BLaER1 treated with 17β-estradiol and CSF1 and Interleukin-3, amounts not matched to agents 10 nM and 100 nM (cell line): ENCODE results near the gene CCDC159.

ENCODE experiments used
- H3K27ac ChIP-seq, 11 experiments: shearing (Covaris generic); formaldehyde crosslinking; 2 replicates each; pipeline ENCODE4 v1.8.1; 2022
- H3K27me3 ChIP-seq, 11 experiments: shearing (Covaris generic); formaldehyde crosslinking; 2 replicates each; pipeline ENCODE4 v1.8.1; 2022
- H3K36me3 ChIP-seq, 11 experiments: shearing (Covaris generic); formaldehyde crosslinking; 2 replicates each; pipeline ENCODE4 v1.8.1; 2022
- H3K4me1 ChIP-seq, 10 experiments: shearing (Covaris generic); formaldehyde crosslinking; 2 replicates each; pipeline ENCODE4 v1.8.1; 2022
- H3K4me2 ChIP-seq, 11 experiments: shearing (Covaris generic); formaldehyde crosslinking; 2 replicates each; pipeline ENCODE4 v1.8.1; 2022
- H3K4me3 ChIP-seq, 10 experiments: shearing (Covaris generic); formaldehyde crosslinking; 2 replicates each; pipeline ENCODE4 v1.8.1; 2022
- H3K9ac ChIP-seq, 11 experiments: shearing (Covaris generic); formaldehyde crosslinking; 2 replicates each; pipeline ENCODE4 v1.8.1; 2022
- H3K9me3 ChIP-seq, 11 experiments: shearing (Covaris generic); formaldehyde crosslinking; replicated peaks in 1 of 11; 2 replicates each; pipeline ENCODE4 v1.8.1; 2022
- H4K20me1 ChIP-seq, 11 experiments: shearing (Covaris generic); formaldehyde crosslinking; 2 replicates each; pipeline ENCODE4 v1.8.1; 2022
- Cebpa-rat ChIP-seq, 11 experiments: shearing (Covaris generic); IDR thresholded peaks; 2 replicates each; pipeline ENCODE4 v1.8.1; 2022

Gene CCDC159

DNA sequence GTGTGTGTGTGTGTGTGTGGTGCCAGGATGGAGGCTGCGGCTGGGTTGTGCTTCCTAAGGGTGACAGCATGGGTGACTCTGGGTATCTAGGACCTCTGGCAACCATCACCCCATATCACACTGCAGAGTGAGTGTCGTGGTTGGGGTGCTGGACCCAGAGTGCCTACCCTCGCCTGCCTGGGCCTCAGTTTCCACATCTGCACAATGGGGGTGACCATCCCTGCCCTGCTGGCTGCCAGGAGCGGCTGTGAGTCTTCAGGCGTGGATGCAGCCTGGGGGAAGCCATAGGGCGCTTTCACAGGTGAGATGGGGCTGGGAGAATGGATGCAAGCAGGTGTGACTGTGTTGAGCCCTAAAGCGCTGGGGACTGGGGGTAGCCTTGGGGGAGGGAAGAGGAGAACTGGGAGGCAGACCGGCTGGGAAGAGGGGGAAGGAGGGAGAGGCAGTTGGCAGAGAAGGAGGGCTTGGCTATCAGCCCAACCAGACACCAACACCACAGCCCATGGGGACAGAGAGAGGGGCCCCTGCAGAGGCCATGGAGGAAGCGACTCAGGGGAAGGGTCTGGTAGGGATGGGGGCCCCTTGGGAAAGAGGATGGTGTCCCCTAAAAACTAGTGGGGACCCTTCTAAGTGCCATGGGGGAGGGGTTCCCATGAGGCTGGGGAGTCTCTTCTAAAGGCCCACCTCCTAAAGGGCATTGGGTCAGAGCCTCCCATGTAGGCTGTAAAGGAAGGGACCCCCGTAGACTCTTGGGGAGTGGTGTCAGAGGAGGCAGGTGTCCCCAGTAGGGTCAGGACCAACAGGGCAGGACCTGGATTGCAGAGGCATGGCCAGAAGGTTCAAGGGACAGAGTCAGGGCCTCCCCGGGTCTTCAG is 10.6 kb downstream of the CCDC159 start:
- Histone ChIP-seq H3K36me3 (peaks cover 0 to 35% (median 11%) of the 10 kb centered on the region in 11 experiments; a peak in 10 of 22 replicates), H3K27ac (no peak overlapping the region), H3K4me1 (peaks cover 6 to 25% (median 18%) of the 10 kb centered on the region in 10 experiments; a peak in 18 of 20 replicates), H3K9me3 (no peaks in the 10 kb centered on the region), H3K4me2 (peak overlapping the region in 10 of 11 experiments; percentile 76 to 98 (median 88); a peak in 14 of 22 replicates), H3K9ac (no peak overlapping the region), H3K4me3 (peak overlapping the region in 3 of 10 experiments; percentile 51 to 73 (median 65); a peak in 5 of 20 replicates), H3K27me3 (no peaks in the 10 kb centered on the region), H4K20me1 (peaks cover 0 to 39% (median 0%) of the 10 kb centered on the region in 11 experiments; a peak in 9 of 22 replicates)
- no peak for TF ChIP-seq Cebpa-rat (IDR thresholded peaks at IDR 0.05)

DNA sequence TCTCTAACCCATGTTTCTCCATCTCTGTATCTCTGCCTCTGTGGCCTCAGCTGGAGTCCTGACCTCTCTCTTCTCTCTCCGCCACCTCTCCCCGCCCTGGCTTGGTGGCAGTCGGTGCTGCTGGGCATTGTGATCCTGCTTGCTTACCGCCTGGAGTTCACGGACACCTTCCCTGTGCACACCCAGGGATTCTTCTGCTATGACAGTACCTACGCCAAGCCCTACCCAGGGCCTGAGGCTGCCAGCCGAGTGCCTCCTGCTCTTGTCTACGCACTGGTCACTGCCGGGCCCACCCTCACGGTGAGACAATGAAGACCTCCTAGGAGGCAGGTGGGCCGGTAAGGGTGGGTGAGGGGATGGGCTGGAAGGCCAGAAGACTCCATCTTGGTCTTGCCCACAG is 13.1 kb downstream of the CCDC159 start:
- Histone ChIP-seq H3K27ac (no peak overlapping the region), H3K9me3 (no peaks in the 10 kb centered on the region), H3K36me3 (peaks cover 0 to 61% (median 12%) of the 10 kb centered on the region in 11 experiments; a peak in 11 of 22 replicates), H3K27me3 (no peaks in the 10 kb centered on the region), H3K9ac (no peak overlapping the region), H4K20me1 (peaks cover 0 to 49% (median 0%) of the 10 kb centered on the region in 11 experiments; a peak in 9 of 22 replicates), H3K4me1 (peaks cover 6 to 25% (median 18%) of the 10 kb centered on the region in 10 experiments; a peak in 18 of 20 replicates), H3K4me2 (no peak overlapping the region), H3K4me3 (no peak overlapping the region)
- TF ChIP-seq Cebpa-rat (IDR thresholded peaks at IDR 0.05), result no peak

DNA sequence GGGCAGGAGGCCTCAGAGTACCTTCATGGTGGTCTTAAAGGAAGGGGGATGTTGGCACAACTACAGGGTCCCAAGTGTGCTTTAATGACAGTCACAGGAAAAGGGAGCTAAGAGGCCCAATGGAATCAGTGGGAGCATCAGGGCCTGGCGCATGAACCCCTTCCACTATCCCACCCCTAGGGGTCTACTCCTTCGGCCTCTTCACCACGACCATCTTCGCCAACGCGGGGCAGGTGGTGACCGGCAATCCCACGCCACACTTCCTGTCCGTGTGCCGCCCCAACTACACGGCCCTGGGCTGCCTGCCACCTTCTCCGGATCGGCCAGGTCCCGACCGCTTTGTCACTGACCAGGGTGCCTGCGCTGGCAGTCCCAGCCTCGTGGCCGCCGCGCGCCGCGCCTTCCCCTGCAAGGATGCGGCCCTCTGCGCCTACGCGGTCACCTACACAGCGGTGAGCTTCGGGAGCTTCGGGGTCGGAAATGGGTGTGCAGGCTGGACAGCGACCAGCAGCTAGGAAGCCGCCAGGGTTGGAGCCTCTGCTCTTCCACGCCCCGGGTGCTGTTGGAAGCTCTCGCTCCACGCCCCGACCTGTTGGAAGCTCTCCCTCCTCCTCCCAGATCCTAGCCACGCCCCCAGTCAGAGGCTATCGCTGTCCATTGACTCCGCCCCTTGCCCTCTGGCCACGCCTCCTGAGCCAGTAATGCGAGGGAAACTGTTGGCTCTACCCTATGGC is 14.9 kb downstream of the CCDC159 start:
- Histone ChIP-seq H3K9me3 (no peaks in the 10 kb centered on the region), H3K27me3 (no peaks in the 10 kb centered on the region), H3K4me3 (no peak overlapping the region), H3K36me3 (peaks cover 0 to 78% (median 12%) of the 10 kb centered on the region in 11 experiments; a peak in 12 of 22 replicates), H3K4me1 (peaks cover 0 to 14% (median 10%) of the 10 kb centered on the region in 10 experiments; a peak in 14 of 20 replicates), H3K4me2 (no peak overlapping the region), H3K9ac (no peak overlapping the region), H4K20me1 (peaks cover 0 to 56% (median 0%) of the 10 kb centered on the region in 11 experiments; a peak in 9 of 22 replicates), H3K27ac (no peak overlapping the region)
- TF ChIP-seq Cebpa-rat (IDR thresholded peaks at IDR 0.05), result no peak

DNA sequence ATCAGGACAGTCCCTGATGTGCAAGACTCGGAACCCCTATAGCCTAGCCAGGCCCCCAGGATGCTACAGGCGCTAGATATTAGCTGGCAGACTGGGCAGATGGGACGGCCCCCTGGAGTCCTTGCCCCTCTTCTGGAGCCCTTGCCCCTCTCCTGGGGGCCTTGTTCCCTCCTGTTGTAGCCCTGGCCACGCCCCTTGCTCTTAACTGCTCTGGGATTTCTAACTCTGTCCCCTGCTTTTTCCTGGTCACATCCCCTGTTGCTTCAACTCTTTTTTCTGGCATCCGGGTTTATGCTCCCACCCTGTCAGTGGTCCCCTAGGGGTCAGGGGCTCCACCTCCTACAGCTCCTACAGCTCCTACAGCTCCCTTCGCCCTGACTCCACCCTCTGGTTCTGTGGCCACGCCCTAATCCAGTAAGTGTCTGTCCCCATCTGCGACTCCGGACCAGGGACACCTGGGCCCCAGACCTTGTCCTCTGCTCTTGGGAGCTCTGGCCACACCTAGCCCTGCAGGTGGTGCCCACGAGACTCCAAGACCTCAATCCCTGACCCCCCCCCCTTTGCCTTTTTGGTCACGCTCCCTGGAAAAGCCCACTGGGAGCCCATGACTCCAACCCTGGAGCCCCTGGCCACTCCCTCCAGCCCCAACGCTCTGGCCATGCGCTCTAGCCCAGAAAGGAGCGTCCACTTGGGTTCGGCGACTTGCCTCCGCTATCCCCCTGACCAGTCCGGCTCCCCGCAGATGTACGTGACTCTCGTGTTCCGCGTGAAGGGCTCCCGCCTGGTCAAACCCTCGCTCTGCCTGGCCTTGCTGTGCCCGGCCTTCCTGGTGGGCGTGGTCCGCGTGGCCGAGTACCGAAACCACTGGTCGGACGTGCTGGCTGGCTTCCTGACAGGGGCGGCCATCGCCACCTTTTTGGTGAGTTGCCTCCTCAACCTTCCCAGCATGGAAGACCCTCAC is 15.7 kb downstream of the CCDC159 start:
- no peak overlapping the region for H3K9ac ChIP-seq
- TF ChIP-seq Cebpa-rat (IDR thresholded peaks at IDR 0.05), result no peak

DNA sequence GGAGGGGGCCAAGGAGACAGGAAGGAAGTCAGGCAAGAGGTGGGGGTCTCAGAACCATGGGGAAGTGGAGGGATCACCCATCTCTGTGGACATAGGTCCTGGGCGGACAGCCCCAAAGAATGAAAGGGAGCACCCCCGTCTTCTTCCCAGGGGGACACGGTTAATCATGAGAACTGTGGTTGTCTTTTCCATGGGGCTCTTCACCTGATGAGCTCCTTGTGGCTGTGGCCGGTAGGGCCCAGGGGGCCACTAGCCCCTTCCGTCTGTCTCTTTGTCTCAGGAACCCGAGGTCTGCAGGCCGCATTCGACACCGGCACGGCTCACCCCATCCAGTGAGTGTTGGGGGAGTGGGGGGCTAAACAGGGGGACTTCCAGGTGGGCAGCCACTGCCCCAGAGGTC is 17.6 kb downstream of the CCDC159 start:
- Histone ChIP-seq H3K27me3 (no peaks in the 10 kb centered on the region), H3K9ac (no peak overlapping the region), H4K20me1 (peaks cover 0 to 32% (median 0%) of the 10 kb centered on the region in 11 experiments; a peak in 6 of 22 replicates), H3K4me1 (peaks cover 0 to 3% (median 0%) of the 10 kb centered on the region in 10 experiments; a peak in 1 of 20 replicates), H3K4me2 (no peak overlapping the region), H3K9me3 (no peaks in the 10 kb centered on the region), H3K36me3 (peaks cover 0 to 88% (median 12%) of the 10 kb centered on the region in 11 experiments; a peak in 13 of 22 replicates), H3K4me3 (no peak overlapping the region), H3K27ac (no peak overlapping the region)
- TF ChIP-seq Cebpa-rat (IDR thresholded peaks at IDR 0.05), result no peak

More for the DNA sequence above, 15.7 kb downstream of the CCDC159 start:
- peaks cover 0 to 5% (median 1%) of the 10 kb centered on the region in 10 experiments; a peak in 7 of 20 replicates for H3K4me1 ChIP-seq
- no peak overlapping the region for H3K27ac ChIP-seq
- no peak overlapping the region for H3K4me3 ChIP-seq
- H3K36me3 ChIP-seq, result peaks cover 0 to 81% (median 12%) of the 10 kb centered on the region in 11 experiments; a peak in 12 of 22 replicates
- H3K9me3 ChIP-seq, result no peaks in the 10 kb centered on the region
- H3K27me3 ChIP-seq, result no peaks in the 10 kb centered on the region
- no peak overlapping the region for H3K4me2 ChIP-seq
- peaks cover 0 to 49% (median 0%) of the 10 kb centered on the region in 11 experiments; a peak in 8 of 22 replicates for H4K20me1 ChIP-seq

DNA sequence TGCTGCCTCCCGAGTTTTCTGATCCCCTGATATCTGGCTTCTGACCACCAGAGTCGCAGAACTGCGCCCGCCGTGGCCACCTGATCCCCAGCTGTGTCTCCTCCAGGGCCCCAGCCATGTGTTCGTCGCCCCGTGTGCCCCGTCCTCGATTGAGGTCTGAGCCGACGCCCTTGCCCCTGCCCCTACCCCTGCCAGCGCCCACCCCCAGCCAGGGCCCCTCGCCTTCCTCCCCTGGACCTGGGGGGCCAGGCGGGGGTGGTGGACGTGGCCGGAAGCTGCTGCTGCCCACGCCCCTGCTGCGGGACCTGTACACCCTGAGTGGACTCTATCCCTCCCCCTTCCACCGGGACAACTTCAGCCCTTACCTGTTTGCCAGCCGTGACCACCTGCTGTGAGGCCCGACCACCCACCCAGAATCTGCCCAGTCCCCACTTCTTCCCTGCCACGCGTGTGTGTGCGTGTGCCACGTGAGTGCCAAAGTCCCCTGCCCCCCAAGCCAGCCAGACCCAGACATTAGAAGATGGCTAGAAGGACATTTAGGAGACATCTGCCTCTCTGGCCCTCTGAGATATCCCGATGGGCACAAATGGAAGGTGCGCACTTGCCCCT is 18.1 kb downstream of the CCDC159 start:
- no peak overlapping the region for H3K27ac ChIP-seq
- peaks cover 0 to 35% (median 0%) of the 10 kb centered on the region in 11 experiments; a peak in 5 of 22 replicates for H4K20me1 ChIP-seq
- H3K36me3 ChIP-seq, result peaks cover 0 to 83% (median 12%) of the 10 kb centered on the region in 11 experiments; a peak in 13 of 22 replicates
- H3K9me3 ChIP-seq, result no peaks in the 10 kb centered on the region
- H3K4me3 ChIP-seq, result no peak overlapping the region
- H3K9ac ChIP-seq, result no peak overlapping the region
- H3K27me3 ChIP-seq, result no peaks in the 10 kb centered on the region
- no peak overlapping the region for H3K4me2 ChIP-seq
- no peaks in the 10 kb centered on the region; a peak in 1 of 20 replicates for H3K4me1 ChIP-seq
- no peak for TF ChIP-seq Cebpa-rat (IDR thresholded peaks at IDR 0.05)

DNA sequence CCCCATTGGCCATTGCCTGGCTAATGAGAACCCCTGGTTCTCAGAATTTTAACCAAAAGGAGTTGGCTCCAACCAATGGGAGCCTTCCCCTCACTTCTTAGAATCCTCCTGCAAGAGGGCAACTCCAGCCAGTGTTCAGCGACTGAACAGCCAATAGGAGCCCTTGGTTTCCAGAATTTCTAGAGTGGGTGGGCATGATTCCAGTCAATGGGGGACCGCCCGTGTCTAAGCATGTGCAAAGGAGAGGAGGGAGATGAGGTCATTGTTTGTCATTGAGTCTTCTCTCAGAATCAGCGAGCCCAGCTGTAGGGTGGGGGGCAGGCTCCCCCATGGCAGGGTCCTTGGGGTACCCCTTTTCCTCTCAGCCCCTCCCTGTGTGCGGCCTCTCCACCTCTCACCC is 18.6 kb downstream of the CCDC159 start:
- Histone ChIP-seq H3K9me3 (no peaks in the 10 kb centered on the region), H4K20me1 (peaks cover 0 to 35% (median 0%) of the 10 kb centered on the region in 11 experiments; a peak in 5 of 22 replicates), H3K27me3 (no peaks in the 10 kb centered on the region), H3K4me2 (no peak overlapping the region), H3K4me3 (no peak overlapping the region), H3K4me1 (no peaks in the 10 kb centered on the region; a peak in 1 of 20 replicates), H3K36me3 (peaks cover 0 to 78% (median 12%) of the 10 kb centered on the region in 11 experiments; a peak in 13 of 22 replicates), H3K9ac (no peak overlapping the region), H3K27ac (no peak overlapping the region)
- no peak for TF ChIP-seq Cebpa-rat (IDR thresholded peaks at IDR 0.05)
